VCaP (cell line): ENCODE data around the gene SLC2A9.

ENCODE experiments used
- H3K27ac ChIP-seq: fragments of 450-650 bp; 2 replicates; pipeline ENCODE4 v1.5.1; 2017
- CTCF ChIP-seq: fragments of 450-650 bp; conservative IDR thresholded peaks from 2 replicates; pipeline ENCODE4 v1.5.1; 2017; ENCODE audit warnings: mild to moderate bottlenecking, moderate library complexity

The SLC2A9 gene

GRCh38 chr4:10002278-10002677 lies 19.0 kb downstream of the SLC2A9 start:
- no peak for TF ChIP-seq CTCF
- H3K27ac ChIP-seq: no peak overlapping the region

- TF ChIP-seq CTCF: no peak
- H3K27ac ChIP-seq: no peak overlapping the region
Observed at GRCh38 chr4:10001757-10002156, 19.5 kb downstream of the SLC2A9 start.

GRCh38 chr4:9999956-10000561 lies 21.2 kb downstream of the SLC2A9 start:
- H3K27ac ChIP-seq: no peak overlapping the region
- TF ChIP-seq CTCF: no peak

- no peak overlapping the region for H3K27ac ChIP-seq
- no peak for TF ChIP-seq CTCF
Observed at GRCh38 chr4:9997886-9998285, 23.4 kb downstream of the SLC2A9 start.

- H3K27ac ChIP-seq: no peak overlapping the region
- TF ChIP-seq CTCF: no peak
Observed at GRCh38 chr4:9996319-9997110, 24.8 kb downstream of the SLC2A9 start.

GRCh38 chr4:9994246-9994847 lies 26.9 kb downstream of the SLC2A9 start:
- TF ChIP-seq CTCF: no peak
- no peak overlapping the region for H3K27ac ChIP-seq

GRCh38 chr4:9989918-9990635 lies 31.2 kb downstream of the SLC2A9 start:
- no peak overlapping the region for H3K27ac ChIP-seq
- TF ChIP-seq CTCF: no peak
